IMR-90 (cell line): ENCODE results near the gene ERMAP. TPM values are rescaled to one million over a fixed set of nuclear protein-coding genes. Genes with fewer than 3 reads are reported as not detected.

ENCODE experiments used
- ATAC-seq: fragments of 200-7000 bp; cut with Tn5 transposase; 2 replicates; pipeline ENCODE4 v1.9.1; 2020; ENCODE audit warnings: low read depth, mild to moderate bottlenecking, moderate library complexity
- BruUV-seq: library from RNA; stranded (reverse); fragments of 400-500 nt; replicated peaks from 2 replicates; lab custom pipeline; 2021; lab: Mats Ljungman, UMichigan
- CTCF ChIA-PET: fragments of 300-600 bp; formaldehyde crosslinking; extraction: SDS; loops from one replicate; lab custom pipeline; 2021; ENCODE audit warnings: antibody characterized with exemption; lab: Yijun Ruan, JAX
- POLR2A ChIA-PET: fragments of 300-600 bp; sonication (Branson Sonifier 250); formaldehyde crosslinking; loops from one replicate; lab custom pipeline; 2022; ENCODE audit warnings: antibody characterized with exemption; ENCODE audit not compliant: unreplicated experiment; lab: Charles Lee
- DNase-seq: peaks from one replicate; pipeline ENCODE4 v3.0.0; 2013
- H2AFZ ChIP-seq: replicated peaks from 2 replicates; pipeline ENCODE3; 2013; ENCODE audit warnings: low read length, mild to moderate bottlenecking; ENCODE audit not compliant: poor library complexity
- H2AK5ac ChIP-seq: 2 replicates; pipeline ENCODE4 v1.6.1; 2013; ENCODE audit warnings: low read depth, low read length, inconsistent platforms
- H2AK9ac ChIP-seq: replicated peaks from 2 replicates; pipeline ENCODE3; 2013; ENCODE audit warnings: mild to moderate bottlenecking, low read depth, low read length, moderate library complexity; ENCODE audit not compliant: poor library complexity
- H2BK120ac ChIP-seq: 2 replicates; pipeline ENCODE4 v1.6.1; 2013; ENCODE audit warnings: low read depth, low read length, inconsistent platforms
- H2BK15ac ChIP-seq: 3 replicates; pipeline ENCODE4 v1.6.1; 2013; ENCODE audit warnings: low read depth, low read length, inconsistent platforms
- H2BK20ac ChIP-seq: 2 replicates; pipeline ENCODE4 v1.6.1; 2013; ENCODE audit warnings: low read depth, mild to moderate bottlenecking, inconsistent platforms, low read length, moderate library complexity
- H2BK5ac ChIP-seq: 2 replicates; pipeline ENCODE4 v1.6.1; 2013; ENCODE audit warnings: mild to moderate bottlenecking, low read depth, low read length, inconsistent platforms; ENCODE audit not compliant: poor library complexity, severe bottlenecking
- H3K14ac ChIP-seq: replicated peaks from 2 replicates; pipeline ENCODE4 v1.6.1; 2013; ENCODE audit warnings: low read depth, low read length, inconsistent platforms
- H3K18ac ChIP-seq: 2 replicates; pipeline ENCODE4 v1.6.1; 2013; ENCODE audit warnings: low read depth, low read length, control low read depth
- H3K23ac ChIP-seq: 2 replicates; pipeline ENCODE4 v1.6.1; 2013; ENCODE audit warnings: low read depth, low read length, inconsistent platforms
- H3K27ac ChIP-seq: 2 replicates; pipeline ENCODE4 v1.5.1; 2013; ENCODE audit warnings: mild to moderate bottlenecking, control low read depth, low read length; ENCODE audit not compliant: insufficient read depth
- H3K27me3 ChIP-seq: 2 replicates; pipeline ENCODE4 v1.6.1; 2013; ENCODE audit warnings: low read length; ENCODE audit not compliant: control insufficient read depth, insufficient read depth
- H3K36me3 ChIP-seq: 2 replicates; pipeline ENCODE4 v1.6.1; 2013; ENCODE audit warnings: low read length, mixed read lengths; ENCODE audit not compliant: control insufficient read depth, insufficient read depth
- H3K4ac ChIP-seq: 2 replicates; pipeline ENCODE4 v1.6.1; 2013; ENCODE audit warnings: low read depth, low read length, inconsistent platforms
- H3K4me1 ChIP-seq: 2 replicates; pipeline ENCODE4 v1.6.1; 2013; ENCODE audit warnings: low read length, mixed read lengths; ENCODE audit not compliant: control insufficient read depth, insufficient read depth
- H3K4me2 ChIP-seq: 2 replicates; pipeline ENCODE4 v1.6.1; 2013; ENCODE audit warnings: low read depth, mild to moderate bottlenecking, control low read depth, low read length, moderate library complexity
- H3K4me3 ChIP-seq: 2 replicates; pipeline ENCODE4 v1.5.1; 2013; ENCODE audit warnings: low read depth, mild to moderate bottlenecking, control low read depth, low read length, moderate library complexity; ENCODE audit not compliant: insufficient read depth
- H3K56ac ChIP-seq: 2 replicates; pipeline ENCODE4 v1.6.1; 2013; ENCODE audit warnings: low read length, inconsistent platforms; ENCODE audit not compliant: insufficient read depth; ENCODE audit errors: extremely low read depth
- H3K79me1 ChIP-seq, 2 experiments: 2 replicates each; pipeline ENCODE4 v1.6.1; 2013; ENCODE audit warnings: low read length in 2 of 2, inconsistent platforms in 1 of 2, low read depth in 1 of 2
- H3K9ac ChIP-seq: 2 replicates; pipeline ENCODE4 v1.6.1; 2013; ENCODE audit warnings: low read depth, low read length, control low read depth
- H3K9me1 ChIP-seq: 2 replicates; pipeline ENCODE4 v1.6.1; 2013; ENCODE audit warnings: low read length, inconsistent platforms; ENCODE audit not compliant: insufficient read depth
- H3K9me3 ChIP-seq: 2 replicates; pipeline ENCODE4 v1.6.1; 2013; ENCODE audit warnings: low read length; ENCODE audit not compliant: control insufficient read depth, insufficient read depth
- H4K20me1 ChIP-seq: 2 replicates; pipeline ENCODE4 v1.6.1; 2013; ENCODE audit warnings: low read length, inconsistent platforms; ENCODE audit not compliant: insufficient read depth
- H4K5ac ChIP-seq: 2 replicates; pipeline ENCODE4 v1.6.1; 2013; ENCODE audit warnings: mild to moderate bottlenecking, low read depth, low read length, control low read depth
- H4K8ac ChIP-seq, 2 experiments: 2 replicates each; pipeline ENCODE4 v1.6.1; 2013; ENCODE audit warnings: low read depth in 2 of 2, low read length in 2 of 2, control low read depth in 1 of 2, inconsistent platforms in 1 of 2
- H4K91ac ChIP-seq: 2 replicates; pipeline ENCODE4 v1.6.1; 2013; ENCODE audit warnings: low read depth, low read length, inconsistent platforms; ENCODE audit not compliant: insufficient read depth
- BHLHE40 ChIP-seq: fragments of 150-350 bp; IDR thresholded peaks from 2 replicates; pipeline ENCODE4 v1.6.1; 2016; ENCODE audit warnings: mild to moderate bottlenecking, low read depth, low read length
- CEBPB ChIP-seq: IDR thresholded peaks from 2 replicates; pipeline ENCODE4 v1.6.1; 2012; ENCODE audit warnings: low read depth, low read length, improper control_type of control experiment
- CHD1 ChIP-seq: IDR thresholded peaks from 2 replicates; pipeline ENCODE4 v1.6.1; 2012; ENCODE audit warnings: low read depth, low read length, improper control_type of control experiment
- CTCF ChIP-seq: conservative IDR thresholded peaks from 2 replicates; pipeline ENCODE4 v1.5.1; 2012; ENCODE audit warnings: mild to moderate bottlenecking, low read depth, low read length, improper control_type of control experiment
- ELK1 ChIP-seq: fragments of 150-350 bp; IDR thresholded peaks from 2 replicates; pipeline ENCODE4 v1.6.1; 2016; ENCODE audit warnings: low read depth, mild to moderate bottlenecking, low read length, moderate library complexity, borderline replicate concordance
- FOS ChIP-seq: fragments of 150-350 bp; IDR thresholded peaks from 2 replicates; pipeline ENCODE4 v1.6.1; 2016; ENCODE audit warnings: low read depth, low read length
- MAFK ChIP-seq: IDR thresholded peaks from 2 replicates; pipeline ENCODE4 v1.6.1; 2012; ENCODE audit warnings: low read depth, low read length, improper control_type of control experiment
- MAZ ChIP-seq: IDR thresholded peaks from 2 replicates; pipeline ENCODE4 v1.6.1; 2012; ENCODE audit warnings: low read depth, mild to moderate bottlenecking, low read length, improper control_type of control experiment, moderate library complexity, borderline replicate concordance
- MXI1 ChIP-seq: IDR thresholded peaks from 2 replicates; pipeline ENCODE4 v1.6.1; 2012; ENCODE audit warnings: low read depth, mild to moderate bottlenecking, low read length, moderate library complexity, borderline replicate concordance
- NFE2L2 ChIP-seq: fragments of 150-350 bp; IDR thresholded peaks from 2 replicates; pipeline ENCODE4 v1.6.1; 2016; ENCODE audit warnings: low read depth, mild to moderate bottlenecking, low read length
- POLR2A ChIP-seq: IDR thresholded peaks from 2 replicates; pipeline ENCODE4 v1.6.1; 2012; ENCODE audit warnings: mild to moderate bottlenecking, low read depth, low read length
- RAD21 ChIP-seq: IDR thresholded peaks from 2 replicates; pipeline ENCODE4 v1.6.1; 2012; ENCODE audit warnings: low read length, improper control_type of control experiment
- RCOR1 ChIP-seq: IDR thresholded peaks from 2 replicates; pipeline ENCODE4 v1.6.1; 2012; ENCODE audit warnings: mild to moderate bottlenecking, low read length, improper control_type of control experiment; ENCODE audit not compliant: insufficient replicate concordance
- RFX5 ChIP-seq: IDR thresholded peaks from 2 replicates; pipeline ENCODE4 v1.8.0; 2012; ENCODE audit warnings: low read depth, mild to moderate bottlenecking, low read length, moderate library complexity
- SMC3 ChIP-seq: fragments of 150-350 bp; IDR thresholded peaks from 2 replicates; pipeline ENCODE4 v1.6.1; 2016; ENCODE audit warnings: low read depth, mild to moderate bottlenecking, antibody characterized with exemption, low read length, moderate library complexity
- USF2 ChIP-seq: fragments of 150-350 bp; IDR thresholded peaks from 2 replicates; pipeline ENCODE4 v1.6.1; 2017; ENCODE audit warnings: mild to moderate bottlenecking, antibody characterized with exemption, low read length, low read depth
- WGBS, 2 experiments: methylation state at CpG; one replicate each; pipeline versions ENCODE4 v1.1.5 to v1.1.7; 2013; ENCODE audit warnings: missing lambda C conversion rate in 2 of 2; ENCODE audit not compliant: insufficient read length in 1 of 2; ENCODE audit errors: extremely low coverage in 2 of 2; 5-methylcytosine and 5-hydroxymethylcytosine counted together
- dilution Hi-C: fragments of 300-500 bp; cut with HindIII; formaldehyde crosslinking; loops from one replicate; pipeline ENCODE4 v1.14.3; 2018; ENCODE audit warnings: low sequenced_read_pairs; ENCODE audit not compliant: unreplicated experiment
- in situ Hi-C: fragments of 300-500 bp; cut with MboI; formaldehyde crosslinking; loops from 3 replicates; pipeline ENCODE4 v1.14.3; 2019; ENCODE audit warnings: low sequenced_read_pairs, inconsistent platforms, mixed read lengths
- intact Hi-C: fragments of 100-400 bp; cut with micrococcal nuclease; formaldehyde crosslinking; loops from 2 replicates; pipeline ENCODE4 v1.10.0; 2022
- polyA plus RNA-seq, 3 experiments: library from polyadenylated mRNA; depleted of rRNA; stranded (reverse); fragments of >200 nt; gene quantifications; 2 replicates each; pipeline ENCODE4 v1.2.3, GENCODE V29; 2012; ENCODE audit warnings: low replicate concordance in 1 of 3
- total RNA-seq: library from RNA; depleted of rRNA; stranded (reverse); fragments of >200 nt; gene quantifications from 2 replicates; pipeline ENCODE4 v1.2.3, GENCODE V29; 2012

The ERMAP gene
- total and polyA plus RNA-seq, 2 of the 4 experiments (the other 2 are of a cell fraction): 5.0 to 7.2 TPM

GRCh38 chr1:42822800-42823392, 6.0 kb downstream of the ERMAP start:
- DNase-seq: peak; percentile 39
- BruUV-seq: no TSS peak

More at GRCh38 chr1:42822800-42823392, 6.0 kb downstream of the ERMAP start:
- WGBS, 2 experiments: no CpG with 5 or more reads among the region's 2 CpGs
- H3K4me1 ChIP-seq: no peaks in the 10 kb centered on the region
- ChIA-PET CTCF (no interaction called here), POLR2A (no interaction called here)
- H4K20me1 ChIP-seq: no peaks in the 10 kb centered on the region
- TF ChIP-seq SMC3 (no peak), BHLHE40 (no peak), MAZ (no peak), NFE2L2 (peak; percentile 99), RCOR1 (no peak), CHD1 (no peak), USF2 (no peak), ELK1 (no peak), RFX5 (no peak), CTCF (no peak), POLR2A (no peak), FOS (no peak), MAFK (peak; percentile 86), RAD21 (no peak), CEBPB (no peak), MXI1 (no peak)
- 0 out of 2 replicates have a peak overlapping the region, but pooled peaks have one; percentile 16 for H3K23ac ChIP-seq
- no peak overlapping the region for H3K9ac ChIP-seq
- in situ Hi-C loops (no loop called here), dilution Hi-C loops (no loop called here), intact Hi-C loops (no loop called here)
- no peak overlapping the region for H2BK15ac ChIP-seq
- no peak overlapping the region for H4K5ac ChIP-seq
- peaks cover 18 to 31% of the 10 kb centered on the region in 2 experiments for H3K79me1 ChIP-seq
- H2AFZ ChIP-seq: no peak overlapping the region
- H4K91ac ChIP-seq: no peak overlapping the region
- no peak overlapping the region for H3K56ac ChIP-seq
- no peak overlapping the region for H2BK20ac ChIP-seq
- H3K36me3 ChIP-seq: no peaks in the 10 kb centered on the region
- H2AK9ac ChIP-seq: no peak overlapping the region
- H3K27me3 ChIP-seq: no peaks in the 10 kb centered on the region
- H3K9me1 ChIP-seq: no peaks in the 10 kb centered on the region; the same call in 1 of the 2 replicates
- no peak overlapping the region for H3K4me3 ChIP-seq
- H3K27ac ChIP-seq: no peak overlapping the region; the same call in 1 of the 2 replicates
- H4K8ac ChIP-seq: no peak overlapping the region
- H2AK5ac ChIP-seq: no peak overlapping the region
- no peak overlapping the region for H3K18ac ChIP-seq
- no peak overlapping the region for H3K4ac ChIP-seq
- ATAC-seq: peak; percentile 72
- H3K14ac ChIP-seq: no peak overlapping the region
- H3K4me2 ChIP-seq: no peak overlapping the region
- no peak overlapping the region for H2BK120ac ChIP-seq
- H3K9me3 ChIP-seq: no peaks in the 10 kb centered on the region
- no peak overlapping the region for H2BK5ac ChIP-seq
